Chondrocyte (in vitro differentiated cells): ENCODE results near the gene NME7. TPM values are rescaled to one million over a fixed set of nuclear protein-coding genes. Genes with fewer than 3 reads are reported as not detected.

Experiments used
- DNase-seq: peaks from one replicate; pipeline ENCODE4 v3.0.0; 2021; ENCODE audit warnings: mixed read lengths, low spot score
- H3K27ac Mint-ChIP-seq: one replicate; pipeline ENCODE4 v1.8.0; 2021; ENCODE audit warnings: mild to moderate bottlenecking, moderate library complexity, mixed read lengths; ENCODE audit not compliant: unreplicated experiment
- H3K27me3 Mint-ChIP-seq: 2 replicates; pipeline ENCODE4 v1.8.0; 2021; ENCODE audit warnings: low read depth, mixed read lengths
- H3K36me3 Mint-ChIP-seq: 2 replicates; pipeline ENCODE4 v1.8.0; 2021; ENCODE audit warnings: low read depth, mixed read lengths
- H3K4me1 Mint-ChIP-seq: 2 replicates; pipeline ENCODE4 v1.8.0; 2021; ENCODE audit warnings: low read depth, mild to moderate bottlenecking, mixed read lengths
- H3K4me3 Mint-ChIP-seq: one replicate; pipeline ENCODE4 v1.8.0; 2021; ENCODE audit warnings: mild to moderate bottlenecking, moderate library complexity, mixed read lengths; ENCODE audit not compliant: unreplicated experiment
- H3K9me3 Mint-ChIP-seq: 2 replicates; pipeline ENCODE4 v1.8.0; 2021; ENCODE audit warnings: low read depth, mixed read lengths
- CTCF ChIP-seq: fragments of 200-600 bp; sonication (generic); IDR thresholded peaks from 2 replicates; pipeline ENCODE4 v1.5.0; 2021; ENCODE audit warnings: antibody characterized with exemption, mild to moderate bottlenecking, moderate library complexity
- total RNA-seq: library from RNA; stranded (reverse); gene quantifications from 3 replicates; pipeline ENCODE4 v1.2.1, GENCODE V29; 2021

The NME7 gene
- total RNA-seq, 1 donor from 2014 or later = 14.7 TPM

- Mint-ChIP-seq H3K4me3 (no peak overlapping the region), H3K4me1 (peaks cover 87% of the 10 kb centered on the region), H3K27me3 (no peaks in the 10 kb centered on the region), H3K27ac (peak overlapping the region; percentile 58), H3K9me3 (no peaks in the 10 kb centered on the region), H3K36me3 (peaks cover 35% of the 10 kb centered on the region)
- no peak for DNase-seq
- no peak for TF ChIP-seq CTCF
Measured at GRCh38 chr1:169115891-169116585, 251.6 kb downstream of the NME7 start.

- Mint-ChIP-seq H3K4me3 (no peak overlapping the region), H3K27me3 (no peaks in the 10 kb centered on the region), H3K9me3 (no peaks in the 10 kb centered on the region), H3K4me1 (peaks cover 91% of the 10 kb centered on the region), H3K27ac (peak overlapping the region; percentile 94), H3K36me3 (peaks cover 30% of the 10 kb centered on the region)
- no peak for TF ChIP-seq CTCF
- DNase-seq = no peak
Measured at GRCh38 chr1:169113613-169114119, 253.9 kb downstream of the NME7 start.

- H3K36me3 Mint-ChIP-seq = peaks cover 29% of the 10 kb centered on the region
- no peak for TF ChIP-seq CTCF
- no peaks in the 10 kb centered on the region for H3K27me3 Mint-ChIP-seq
- no peak for DNase-seq
- peaks cover 88% of the 10 kb centered on the region for H3K4me1 Mint-ChIP-seq
- peak overlapping the region; percentile 94 for H3K27ac Mint-ChIP-seq
- no peak overlapping the region for H3K4me3 Mint-ChIP-seq
- no peaks in the 10 kb centered on the region for H3K9me3 Mint-ChIP-seq
Measured at GRCh38 chr1:169112241-169112640, 255.4 kb downstream of the NME7 start.

- peak; percentile 34 for TF ChIP-seq CTCF
- Mint-ChIP-seq H3K36me3 (peaks cover 28% of the 10 kb centered on the region), H3K4me3 (peak overlapping the region; percentile 44), H3K4me1 (peaks cover 81% of the 10 kb centered on the region), H3K27ac (peak overlapping the region; percentile 94), H3K9me3 (no peaks in the 10 kb centered on the region), H3K27me3 (no peaks in the 10 kb centered on the region)
- no peak for DNase-seq
Measured at GRCh38 chr1:169111472-169111871, 256.1 kb downstream of the NME7 start.

GRCh38 chr1:169110689-169111447 is 256.7 kb downstream of the NME7 start:
- peaks cover 75% of the 10 kb centered on the region for H3K4me1 Mint-ChIP-seq
- no peak for TF ChIP-seq CTCF
- no peaks in the 10 kb centered on the region for H3K9me3 Mint-ChIP-seq
- peak overlapping the region; percentile 95 for H3K4me3 Mint-ChIP-seq
- no peak for DNase-seq
- peaks cover 24% of the 10 kb centered on the region for H3K36me3 Mint-ChIP-seq
- no peaks in the 10 kb centered on the region for H3K27me3 Mint-ChIP-seq
- peak overlapping the region; percentile 98 for H3K27ac Mint-ChIP-seq
